ENCODE data around the gene CRB2.

The CRB2 gene

DNA sequence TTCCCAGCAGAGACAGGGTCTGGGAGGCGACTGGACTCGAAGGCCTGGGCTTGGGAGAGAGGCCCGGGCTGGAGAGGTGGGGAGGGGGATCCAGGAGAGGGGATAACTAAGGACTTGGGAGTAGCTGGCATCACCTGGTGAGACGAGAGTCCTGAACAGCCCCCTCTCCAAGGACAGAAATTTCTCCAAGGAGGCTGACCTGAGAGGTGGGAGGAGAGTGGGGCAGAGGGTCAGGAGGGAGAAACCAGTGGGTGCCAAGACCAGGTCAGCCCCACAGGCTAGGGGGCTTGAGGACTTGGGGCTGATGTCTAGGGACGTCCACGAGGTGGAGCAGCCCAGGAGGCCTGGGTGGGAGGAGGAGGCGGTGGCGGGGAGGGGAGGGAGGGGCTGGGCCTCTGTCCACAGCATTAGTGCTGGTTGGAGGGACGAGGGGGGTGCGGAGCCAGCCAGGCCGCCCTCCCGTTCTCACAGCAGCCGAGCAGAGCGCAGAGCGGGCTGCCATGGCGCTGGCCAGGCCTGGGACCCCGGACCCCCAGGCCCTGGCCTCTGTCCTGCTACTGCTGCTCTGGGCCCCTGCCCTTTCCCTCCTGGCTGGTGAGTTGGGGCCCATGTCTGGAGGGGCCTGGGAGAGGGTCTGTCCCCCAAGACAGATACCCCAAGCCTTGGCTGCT lies at the start of gene CRB2:
TSS of gene CRB2 (plus strand) at position 437 of the 671 bp plus-strand sequence. CDS start at position 501, 64 bp downstream.
- peaks cover 44% of the 10 kb centered on the region for H3K4me1 ChIP-seq (ENCODE audit: control insufficient read depth, insufficient read depth, low read length)
- H3K36me3 ChIP-seq (ENCODE audit: control insufficient read depth, insufficient read depth, low read length): no peaks in the 10 kb centered on the region
- H3K9me3 ChIP-seq (ENCODE audit: control insufficient read depth, insufficient read depth, low read depth, low read length): no peaks in the 10 kb centered on the region
- peak within 1 kb of the TSS; percentile 56 for H3K4me3 ChIP-seq (ENCODE audit: low read depth, low read length)
- peaks cover 4% of the 10 kb centered on the region; the same call in 1 of the 2 replicates for H3K27me3 ChIP-seq (ENCODE audit: control insufficient read depth, insufficient read depth, low read length)
- H3K9ac ChIP-seq (ENCODE audit: low read length): peak within 1 kb of the TSS; percentile 54
- H3K27ac ChIP-seq (ENCODE audit: low read depth, low read length): no peak within 1 kb of the TSS

DNA sequence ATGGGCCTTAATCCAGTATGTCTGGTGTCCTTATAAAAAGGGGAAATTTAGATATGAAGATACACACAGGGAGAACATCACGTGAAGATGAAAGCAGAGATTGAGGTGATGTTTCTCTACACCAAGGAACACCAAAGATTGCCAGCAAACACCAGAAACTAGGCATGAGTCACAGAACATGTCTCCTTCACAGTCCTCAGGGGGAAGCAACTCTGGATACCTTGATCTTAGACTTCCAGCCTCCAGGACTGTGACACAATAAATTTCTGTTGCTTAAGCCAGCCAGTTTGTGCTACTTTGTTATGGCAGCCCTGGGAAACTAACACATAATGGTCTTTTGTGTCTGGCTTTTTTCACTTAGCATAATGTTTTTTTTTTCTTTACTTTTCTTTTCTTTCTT lies 46.4 kb upstream of the CRB2 start:
- Histone ChIP-seq H3K27ac (ENCODE audit: low read depth, low read length) (no peak overlapping the region), H3K4me1 (ENCODE audit: control insufficient read depth, insufficient read depth, low read length) (peaks cover 11% of the 10 kb centered on the region), H3K4me3 (ENCODE audit: low read depth, low read length) (no peak overlapping the region), H3K9ac (ENCODE audit: low read length) (no peak overlapping the region), H3K27me3 (ENCODE audit: control insufficient read depth, insufficient read depth, low read length) (no peaks in the 10 kb centered on the region), H3K36me3 (ENCODE audit: control insufficient read depth, insufficient read depth, low read length) (no peaks in the 10 kb centered on the region), H3K9me3 (ENCODE audit: control insufficient read depth, insufficient read depth, low read depth, low read length) (no peaks in the 10 kb centered on the region)

DNA sequence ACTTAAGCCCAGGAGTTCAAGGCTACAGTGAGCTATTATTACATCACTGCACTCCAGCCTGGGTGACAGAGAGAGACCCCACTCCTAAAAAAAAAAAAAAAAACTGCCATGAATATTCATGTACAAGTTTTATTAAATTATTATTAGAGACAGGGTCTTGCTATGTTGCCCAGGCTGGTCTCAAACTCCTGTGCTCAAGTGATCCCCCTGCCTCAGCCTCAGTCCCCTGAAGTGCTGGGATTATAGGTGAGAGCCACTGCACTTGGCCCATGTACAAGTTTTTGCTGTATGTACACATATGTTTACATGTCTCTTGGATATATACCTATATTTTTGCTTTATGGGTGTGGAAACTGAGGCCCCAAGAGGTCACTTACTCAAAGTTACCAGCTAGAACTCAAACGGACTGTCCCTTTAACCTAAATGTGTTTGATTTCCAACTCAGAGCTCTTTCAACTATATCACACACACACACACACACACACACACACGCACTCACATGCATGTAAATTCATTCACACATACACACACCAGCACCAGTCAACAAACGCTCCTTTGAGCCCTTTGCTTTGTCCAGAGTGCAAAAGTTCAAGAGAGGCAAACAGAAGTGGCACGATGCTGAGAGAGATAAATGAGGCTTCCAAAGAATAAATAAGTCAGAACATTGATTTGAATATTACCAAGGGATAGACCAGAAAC lies 45.3 kb upstream of the CRB2 start:
- Histone ChIP-seq H3K9ac (ENCODE audit: low read length) (no peak overlapping the region), H3K9me3 (ENCODE audit: control insufficient read depth, insufficient read depth, low read depth, low read length) (no peaks in the 10 kb centered on the region), H3K4me1 (ENCODE audit: control insufficient read depth, insufficient read depth, low read length) (peaks cover 3% of the 10 kb centered on the region; the same call in 1 of the 2 replicates), H3K27me3 (ENCODE audit: control insufficient read depth, insufficient read depth, low read length) (no peaks in the 10 kb centered on the region), H3K36me3 (ENCODE audit: control insufficient read depth, insufficient read depth, low read length) (no peaks in the 10 kb centered on the region), H3K27ac (ENCODE audit: low read depth, low read length) (no peak overlapping the region), H3K4me3 (ENCODE audit: low read depth, low read length) (no peak overlapping the region)

DNA sequence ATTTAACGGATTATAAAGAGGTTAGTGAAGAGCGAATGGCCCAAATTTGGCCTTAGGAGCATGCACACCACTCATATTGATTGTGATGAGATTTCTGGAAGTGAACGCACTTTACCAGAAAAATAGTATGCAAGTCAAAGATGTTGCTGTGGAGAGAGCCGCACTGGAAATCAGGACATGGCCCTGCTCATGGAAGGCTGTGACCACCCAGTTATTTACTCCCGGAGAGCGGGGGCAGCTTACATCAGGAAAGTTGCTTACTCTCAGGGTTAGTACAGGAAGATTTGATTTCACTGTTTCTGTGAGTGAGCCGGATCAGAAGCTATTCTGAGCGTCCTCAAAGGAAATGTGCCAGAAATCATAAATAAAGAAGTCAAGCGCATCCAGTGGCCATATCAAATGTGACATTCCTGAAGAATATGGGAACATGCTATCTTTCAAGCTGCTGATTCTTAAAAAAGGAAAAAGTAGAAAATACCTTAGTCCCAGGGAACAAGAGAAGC lies 44.7 kb upstream of the CRB2 start:
- Histone ChIP-seq H3K27me3 (ENCODE audit: control insufficient read depth, insufficient read depth, low read length) (no peaks in the 10 kb centered on the region), H3K9ac (ENCODE audit: low read length) (no peak overlapping the region), H3K27ac (ENCODE audit: low read depth, low read length) (no peak overlapping the region), H3K4me3 (ENCODE audit: low read depth, low read length) (no peak overlapping the region), H3K9me3 (ENCODE audit: control insufficient read depth, insufficient read depth, low read depth, low read length) (no peaks in the 10 kb centered on the region), H3K4me1 (ENCODE audit: control insufficient read depth, insufficient read depth, low read length) (peaks cover 6% of the 10 kb centered on the region; the same call in 1 of the 2 replicates), H3K36me3 (ENCODE audit: control insufficient read depth, insufficient read depth, low read length) (no peaks in the 10 kb centered on the region)

DNA sequence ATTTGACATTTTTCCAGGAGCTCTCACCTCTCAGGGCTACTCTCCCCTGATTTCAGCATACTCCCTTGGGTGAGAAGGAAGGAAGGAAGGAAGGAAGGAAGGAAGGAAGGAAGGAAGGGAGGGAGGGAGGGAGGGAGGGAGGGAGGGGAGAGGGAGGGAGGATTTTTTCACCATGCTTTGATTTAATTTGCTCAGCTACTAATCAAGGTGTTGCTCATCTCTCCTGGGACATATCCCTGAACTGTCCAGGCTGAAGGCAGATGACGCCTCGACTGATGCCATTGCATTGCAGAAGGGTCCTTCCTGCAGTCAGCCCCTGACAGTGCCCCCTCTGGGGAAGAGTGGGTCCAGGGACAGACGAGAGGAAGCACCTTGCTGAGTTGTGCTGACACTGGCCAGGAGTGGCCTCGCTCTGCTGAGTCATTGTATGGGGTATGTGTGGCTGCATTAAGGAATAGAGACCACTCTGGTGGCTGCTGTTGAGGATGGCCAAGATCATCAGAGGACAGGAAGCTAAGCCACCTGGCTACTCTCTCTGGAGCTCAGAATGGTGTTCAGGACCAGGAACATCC lies 43.6 kb upstream of the CRB2 start:
- H3K27ac ChIP-seq (ENCODE audit: low read depth, low read length): no peak overlapping the region
- no peaks in the 10 kb centered on the region for H3K36me3 ChIP-seq (ENCODE audit: control insufficient read depth, insufficient read depth, low read length)
- no peak overlapping the region for H3K9ac ChIP-seq (ENCODE audit: low read length)

DNA sequence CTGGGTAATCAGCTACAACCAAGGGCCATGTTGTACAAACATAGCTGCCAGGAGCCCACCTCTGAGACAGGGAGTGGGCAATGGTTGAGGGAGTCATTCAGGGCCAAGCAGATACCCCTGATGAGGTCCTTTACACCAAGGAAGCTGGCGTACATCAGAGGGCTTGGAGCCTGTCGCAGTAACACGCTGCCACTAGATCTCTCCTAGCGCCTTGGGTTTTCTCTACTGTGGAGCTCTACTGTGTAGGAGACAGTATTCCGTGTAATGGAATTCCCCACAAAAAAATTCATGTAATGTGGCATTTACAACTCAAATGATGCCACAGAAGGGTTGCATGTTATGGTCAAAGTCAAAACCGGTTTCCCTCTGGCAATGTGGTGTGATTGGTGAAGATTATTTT lies 41.4 kb upstream of the CRB2 start:
- no peak overlapping the region for H3K9ac ChIP-seq (ENCODE audit: low read length)
- H3K4me1 ChIP-seq (ENCODE audit: control insufficient read depth, insufficient read depth, low read length): peaks cover 13% of the 10 kb centered on the region
- no peak overlapping the region for H3K4me3 ChIP-seq (ENCODE audit: low read depth, low read length)
- H3K36me3 ChIP-seq (ENCODE audit: control insufficient read depth, insufficient read depth, low read length): no peaks in the 10 kb centered on the region
- H3K9me3 ChIP-seq (ENCODE audit: control insufficient read depth, insufficient read depth, low read depth, low read length): no peaks in the 10 kb centered on the region
- H3K27me3 ChIP-seq (ENCODE audit: control insufficient read depth, insufficient read depth, low read length): no peaks in the 10 kb centered on the region
- no peak overlapping the region for H3K27ac ChIP-seq (ENCODE audit: low read depth, low read length)

More for the DNA sequence above, 43.6 kb upstream of the CRB2 start:
- H3K9me3 ChIP-seq (ENCODE audit: control insufficient read depth, insufficient read depth, low read depth, low read length): no peaks in the 10 kb centered on the region
- no peaks in the 10 kb centered on the region for H3K27me3 ChIP-seq (ENCODE audit: control insufficient read depth, insufficient read depth, low read length)
- peaks cover 7% of the 10 kb centered on the region; the same call in 1 of the 2 replicates for H3K4me1 ChIP-seq (ENCODE audit: control insufficient read depth, insufficient read depth, low read length)
- H3K4me3 ChIP-seq (ENCODE audit: low read depth, low read length): no peak overlapping the region

DNA sequence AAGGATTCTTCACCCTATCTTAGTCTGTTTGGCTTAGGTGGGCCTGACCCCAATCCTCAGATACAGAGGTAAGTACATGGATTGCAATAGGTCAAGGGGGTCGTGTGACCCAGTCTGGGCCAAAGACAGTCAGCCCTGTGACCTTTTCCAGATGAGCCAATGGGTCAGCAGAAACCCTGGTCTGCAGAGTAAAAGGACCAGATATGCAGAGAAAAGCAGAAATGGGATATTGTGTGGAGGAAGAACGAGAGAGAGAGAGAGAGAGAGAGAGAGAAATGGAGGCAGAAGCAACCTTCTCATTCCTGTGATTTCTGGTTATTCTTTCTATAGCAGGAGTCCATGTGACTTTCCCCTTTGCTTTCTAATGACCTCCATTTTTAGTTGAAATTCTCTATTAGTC lies 40.4 kb upstream of the CRB2 start:
- Histone ChIP-seq H3K9me3 (ENCODE audit: control insufficient read depth, insufficient read depth, low read depth, low read length) (no peaks in the 10 kb centered on the region), H3K27ac (ENCODE audit: low read depth, low read length) (no peak overlapping the region), H3K9ac (ENCODE audit: low read length) (no peak overlapping the region), H3K4me3 (ENCODE audit: low read depth, low read length) (no peak overlapping the region), H3K36me3 (ENCODE audit: control insufficient read depth, insufficient read depth, low read length) (no peaks in the 10 kb centered on the region), H3K27me3 (ENCODE audit: control insufficient read depth, insufficient read depth, low read length) (no peaks in the 10 kb centered on the region), H3K4me1 (ENCODE audit: control insufficient read depth, insufficient read depth, low read length) (peaks cover 13% of the 10 kb centered on the region)

DNA sequence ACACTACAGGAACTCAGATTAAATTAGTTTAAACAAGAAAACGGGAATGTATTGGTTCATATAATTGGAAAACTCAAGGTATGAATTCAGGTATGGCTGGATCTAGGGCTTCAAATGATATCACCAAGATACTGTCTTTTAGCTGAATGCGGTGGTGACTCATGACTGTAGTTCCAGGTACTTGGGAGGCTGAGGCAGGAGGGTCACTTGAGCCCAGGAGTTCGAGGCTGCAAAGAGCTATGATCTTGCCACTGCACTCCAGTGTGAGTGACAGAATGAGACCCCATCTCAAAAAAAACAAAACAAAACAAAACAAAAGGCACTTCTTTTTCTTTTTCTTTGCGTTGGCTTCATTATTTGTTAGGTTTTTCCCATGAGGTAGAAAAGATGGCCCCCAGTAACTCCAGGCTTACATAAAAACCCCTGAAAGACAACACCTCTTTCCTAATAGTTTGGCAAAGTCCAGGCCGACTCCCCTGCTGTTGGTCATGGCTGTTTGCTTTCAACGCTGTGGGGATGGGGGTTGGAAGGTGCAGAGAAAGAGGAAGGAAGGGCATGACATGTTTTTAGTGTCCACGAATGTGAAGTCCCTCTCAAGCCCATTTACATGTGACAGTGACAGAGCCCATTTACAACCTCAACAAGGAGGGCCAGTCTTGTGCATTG lies 39.8 kb upstream of the CRB2 start:
- no peaks in the 10 kb centered on the region for H3K36me3 ChIP-seq (ENCODE audit: control insufficient read depth, insufficient read depth, low read length)
- no peaks in the 10 kb centered on the region for H3K9me3 ChIP-seq (ENCODE audit: control insufficient read depth, insufficient read depth, low read depth, low read length)
- H3K4me1 ChIP-seq (ENCODE audit: control insufficient read depth, insufficient read depth, low read length): peaks cover 13% of the 10 kb centered on the region
- H3K27ac ChIP-seq (ENCODE audit: low read depth, low read length): no peak overlapping the region
- H3K27me3 ChIP-seq (ENCODE audit: control insufficient read depth, insufficient read depth, low read length): no peaks in the 10 kb centered on the region
- H3K4me3 ChIP-seq (ENCODE audit: low read depth, low read length): no peak overlapping the region
- H3K9ac ChIP-seq (ENCODE audit: low read length): no peak overlapping the region

DNA sequence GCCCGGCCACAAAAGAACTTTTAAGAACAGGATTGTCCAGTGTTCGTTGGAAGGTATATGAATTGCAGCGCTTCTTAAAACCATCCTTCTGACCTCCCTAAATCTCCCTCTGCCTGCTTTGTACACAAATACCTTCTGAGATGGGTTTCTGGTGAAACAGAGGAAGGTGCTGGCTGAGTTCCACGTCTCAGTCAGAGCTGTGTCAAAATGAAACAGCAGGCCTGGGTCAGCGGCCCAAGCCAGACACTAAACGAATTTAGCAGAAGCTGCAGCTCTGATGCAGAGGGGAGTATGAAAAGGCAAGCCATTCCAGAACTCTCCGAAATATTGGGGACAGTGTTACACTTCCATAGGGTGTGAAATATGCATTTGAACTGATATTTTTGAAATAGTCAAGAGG lies 37.8 kb upstream of the CRB2 start:
- Histone ChIP-seq H3K27me3 (ENCODE audit: control insufficient read depth, insufficient read depth, low read length) (no peaks in the 10 kb centered on the region), H3K27ac (ENCODE audit: low read depth, low read length) (no peak overlapping the region), H3K4me3 (ENCODE audit: low read depth, low read length) (no peak overlapping the region), H3K9ac (ENCODE audit: low read length) (no peak overlapping the region), H3K9me3 (ENCODE audit: control insufficient read depth, insufficient read depth, low read depth, low read length) (0 out of 2 replicates have a peak, but pooled peaks cover 4% of the 10 kb centered on the region), H3K36me3 (ENCODE audit: control insufficient read depth, insufficient read depth, low read length) (no peaks in the 10 kb centered on the region), H3K4me1 (ENCODE audit: control insufficient read depth, insufficient read depth, low read length) (peaks cover 21% of the 10 kb centered on the region)

DNA sequence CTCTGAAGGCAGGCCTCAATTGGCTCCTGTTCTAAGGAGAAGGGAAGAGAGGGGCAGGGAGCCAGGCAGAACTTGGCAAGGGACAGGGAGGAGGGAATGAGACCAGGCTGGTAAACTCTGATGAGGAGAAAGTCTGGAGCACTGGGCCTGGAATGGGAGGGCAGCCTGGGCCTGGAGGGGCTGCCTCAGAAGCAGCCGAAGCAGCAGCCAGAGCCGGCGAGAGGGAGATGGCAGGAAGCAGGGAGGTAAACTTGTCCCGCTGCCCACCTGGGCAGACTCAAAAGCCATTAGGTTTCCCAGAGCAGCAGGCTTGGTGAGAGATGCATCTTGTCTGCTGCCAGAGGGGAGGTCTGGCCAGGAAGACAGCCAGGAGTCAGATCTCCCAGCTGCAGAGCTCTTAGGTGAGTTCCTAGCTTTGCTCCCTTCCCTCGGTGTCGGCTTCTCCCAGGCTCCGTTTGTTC lies 37.0 kb upstream of the CRB2 start:
- Histone ChIP-seq H3K9me3 (ENCODE audit: control insufficient read depth, insufficient read depth, low read depth, low read length) (0 out of 2 replicates have a peak, but pooled peaks cover 4% of the 10 kb centered on the region), H3K9ac (ENCODE audit: low read length) (no peak overlapping the region), H3K4me3 (ENCODE audit: low read depth, low read length) (no peak overlapping the region), H3K27ac (ENCODE audit: low read depth, low read length) (no peak overlapping the region), H3K4me1 (ENCODE audit: control insufficient read depth, insufficient read depth, low read length) (peaks cover 26% of the 10 kb centered on the region), H3K36me3 (ENCODE audit: control insufficient read depth, insufficient read depth, low read length) (no peaks in the 10 kb centered on the region), H3K27me3 (ENCODE audit: control insufficient read depth, insufficient read depth, low read length) (no peaks in the 10 kb centered on the region)
